Measurements from ENCODE around the gene WNT7B. TPM values are rescaled to one million over a fixed set of nuclear protein-coding genes. Genes with fewer than 3 reads are reported as not detected.

WNT7B gene
- total and polyA plus RNA-seq, 10 of the 15 experiments (the other 5 are each of a cell fraction or from before 2014, with no cell fraction given): 0.12 TPM; not detected in 9

GRCh38 chr22:45968751-45969413 lies 8.1 kb downstream of the WNT7B start:
- RAD21 ChIA-PET (ENCODE audit: unreplicated experiment): no interaction called here

GRCh38 chr22:45968003-45968650 lies 8.8 kb downstream of the WNT7B start:
- SMC1A ChIA-PET (ENCODE audit: uncharacterized antibody, unreplicated experiment): no interaction called here
- no peak for FAIRE-seq
- no peak for TF ChIP-seq ZNF24 (IDR thresholded peaks at IDR 0.05)
- no peak for TF ChIP-seq MYB (IDR thresholded peaks at IDR 0.05; ENCODE audit: borderline replicate concordance, low read depth, low read length)
- TF ChIP-seq, protein P1, sequence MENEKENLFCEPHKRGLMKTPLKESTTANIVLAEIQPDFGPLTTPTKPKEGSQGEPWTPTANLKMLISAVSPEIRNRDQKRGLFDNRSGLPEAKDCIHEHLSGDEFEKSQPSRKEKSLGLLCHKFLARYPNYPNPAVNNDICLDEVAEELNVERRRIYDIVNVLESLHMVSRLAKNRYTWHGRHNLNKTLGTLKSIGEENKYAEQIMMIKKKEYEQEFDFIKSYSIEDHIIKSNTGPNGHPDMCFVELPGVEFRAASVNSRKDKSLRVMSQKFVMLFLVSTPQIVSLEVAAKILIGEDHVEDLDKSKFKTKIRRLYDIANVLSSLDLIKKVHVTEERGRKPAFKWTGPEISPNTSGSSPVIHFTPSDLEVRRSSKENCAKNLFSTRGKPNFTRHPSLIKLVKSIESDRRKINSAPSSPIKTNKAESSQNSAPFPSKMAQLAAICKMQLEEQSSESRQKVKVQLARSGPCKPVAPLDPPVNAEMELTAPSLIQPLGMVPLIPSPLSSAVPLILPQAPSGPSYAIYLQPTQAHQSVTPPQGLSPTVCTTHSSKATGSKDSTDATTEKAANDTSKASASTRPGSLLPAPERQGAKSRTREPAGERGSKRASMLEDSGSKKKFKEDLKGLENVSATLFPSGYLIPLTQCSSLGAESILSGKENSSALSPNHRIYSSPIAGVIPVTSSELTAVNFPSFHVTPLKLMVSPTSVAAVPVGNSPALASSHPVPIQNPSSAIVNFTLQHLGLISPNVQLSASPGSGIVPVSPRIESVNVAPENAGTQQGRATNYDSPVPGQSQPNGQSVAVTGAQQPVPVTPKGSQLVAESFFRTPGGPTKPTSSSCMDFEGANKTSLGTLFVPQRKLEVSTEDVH (IDR thresholded peaks at IDR 0.05; ENCODE audit: low read depth, partially characterized antibody): no peak
- TF ChIP-seq STAT1 (conservative IDR thresholded peaks at IDR 0.05): no peak
- no peak for TF ChIP-seq MYC (IDR thresholded peaks at IDR 0.05; ENCODE audit: insufficient read depth, insufficient read length, insufficient replicate concordance, low read length, severe bottlenecking)
- TF ChIP-seq RAD21 (IDR thresholded peaks at IDR 0.05; ENCODE audit: insufficient read depth, low read depth, low read length): no peak
- TF ChIP-seq EED (IDR thresholded peaks at IDR 0.05; ENCODE audit: low read depth): no peak
- no peak for TF ChIP-seq KLF5 (IDR thresholded peaks at IDR 0.05; ENCODE audit: partially characterized antibody)
- TF ChIP-seq, protein P2, sequence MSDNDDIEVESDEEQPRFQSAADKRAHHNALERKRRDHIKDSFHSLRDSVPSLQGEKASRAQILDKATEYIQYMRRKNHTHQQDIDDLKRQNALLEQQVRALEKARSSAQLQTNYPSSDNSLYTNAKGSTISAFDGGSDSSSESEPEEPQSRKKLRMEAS (IDR thresholded peaks at IDR 0.05; ENCODE audit: low read depth, low read length): no peak
- TF ChIP-seq DPF2 (IDR thresholded peaks at IDR 0.05): no peak
- TF ChIP-seq RUNX3 (IDR thresholded peaks at IDR 0.05; ENCODE audit: low read length): no peak
- no peak for TF ChIP-seq SMC3 (IDR thresholded peaks at IDR 0.05; ENCODE audit: borderline replicate concordance, low read length)
- no peak for TF ChIP-seq HDAC2 (IDR thresholded peaks at IDR 0.05)
- no peak for TF ChIP-seq GATAD2B (conservative IDR thresholded peaks at IDR 0.05; ENCODE audit: low read depth)
- RAD21 ChIA-PET (ENCODE audit: unreplicated experiment): no interaction called here
- no peak overlapping the region for H3K9ac ChIP-seq (ENCODE audit: control insufficient read depth, insufficient read depth, low read length)
- no peak for DNase-seq (ENCODE audit: low read depth, low spot score)
- CTCF ChIA-PET: no interaction called here
- POLR2A ChIA-PET: no interaction called here
- H3K79me2 ChIP-seq (ENCODE audit: control insufficient read depth, insufficient read depth, low read length): no peaks in the 10 kb centered on the region
- H4K20me1 ChIP-seq (ENCODE audit: control insufficient read depth, insufficient read depth): no peaks in the 10 kb centered on the region
- peaks cover 5 to 17% of the 10 kb centered on the region in 2 experiments; a peak in 3 of 4 replicates for H3K27me3 ChIP-seq (replicated peaks in 1 of 2; ENCODE audit: control insufficient read depth in 2 of 2, insufficient read depth in 2 of 2, low read length in 1 of 2)
- in situ Hi-C loops (cut with MboI): loop anchor here (5.0 to 25.0 kb wide), 2 partner anchors 326 to 1056 kb away; no protein-coding TSS in a partner anchor
- H3K4me3 ChIP-seq: no peak overlapping the region
- H3K4me1 ChIP-seq (ENCODE audit: control insufficient read depth, insufficient read depth, low read length): no peaks in the 10 kb centered on the region
- BruUV-seq (replicated peaks): no TSS peak
- no peaks in the 10 kb centered on the region for H3K9me3 ChIP-seq (replicated peaks; ENCODE audit: control insufficient read depth, insufficient read depth, low read length)
- H3K4me2 ChIP-seq (ENCODE audit: control insufficient read depth, insufficient read depth): no peak overlapping the region
- no peak for ATAC-seq
- H3K27ac ChIP-seq (ENCODE audit: control insufficient read depth, insufficient read depth): no peak overlapping the region
- H2AFZ ChIP-seq (ENCODE audit: control insufficient read depth, low read depth, low read length): no peak overlapping the region
- 49% methylated on average over 10 of the region's 10 CpGs for WGBS (ENCODE audit: insufficient coverage, insufficient replicate concordance, low lambda C conversion rate, missing lambda C conversion rate)
- H3K36me3 ChIP-seq (ENCODE audit: control insufficient read depth in 2 of 2, insufficient read depth in 2 of 2, low read length in 1 of 2): no peaks in the 10 kb centered on the region
- intact Hi-C loops (cut with micrococcal nuclease; ENCODE audit: unreplicated experiment): no loop called here

More at GRCh38 chr22:45968751-45969413, 8.1 kb downstream of the WNT7B start:
- Histone ChIP-seq H3K36me3 (ENCODE audit: control insufficient read depth in 2 of 2, insufficient read depth in 2 of 2, low read length in 1 of 2) (no peaks in the 10 kb centered on the region), H3K4me1 (ENCODE audit: control insufficient read depth, insufficient read depth, low read length) (no peaks in the 10 kb centered on the region), H2AFZ (ENCODE audit: control insufficient read depth, low read depth, low read length) (no peak overlapping the region), H3K4me3 (no peak overlapping the region), H3K9ac (ENCODE audit: control insufficient read depth, insufficient read depth, low read length) (no peak overlapping the region), H3K79me2 (ENCODE audit: control insufficient read depth, insufficient read depth, low read length) (no peaks in the 10 kb centered on the region), H3K27me3 (replicated peaks in 1 of 2; ENCODE audit: control insufficient read depth in 2 of 2, insufficient read depth in 2 of 2, low read length in 1 of 2) (peaks cover 5 to 20% of the 10 kb centered on the region in 2 experiments; a peak in 3 of 4 replicates), H3K4me2 (ENCODE audit: control insufficient read depth, insufficient read depth) (no peak overlapping the region), H3K27ac (ENCODE audit: control insufficient read depth, insufficient read depth) (no peak overlapping the region), H3K9me3 (replicated peaks; ENCODE audit: control insufficient read depth, insufficient read depth, low read length) (no peaks in the 10 kb centered on the region), H4K20me1 (ENCODE audit: control insufficient read depth, insufficient read depth) (no peaks in the 10 kb centered on the region)
- no TSS peak for BruUV-seq (replicated peaks)
- in situ Hi-C loops (cut with MboI): loop anchor here (5.0 to 25.0 kb wide), 2 partner anchors 327 to 1057 kb away; no protein-coding TSS in a partner anchor
- ChIA-PET CTCF (no interaction called here), SMC1A (ENCODE audit: uncharacterized antibody, unreplicated experiment) (no interaction called here), POLR2A (no interaction called here)
- WGBS (ENCODE audit: insufficient coverage, insufficient replicate concordance, low lambda C conversion rate, missing lambda C conversion rate): 9% methylated on average over 21 of the region's 21 CpGs
- DNase-seq (ENCODE audit: low read depth, low spot score): no peak
- no peak for FAIRE-seq
- intact Hi-C loops (cut with micrococcal nuclease; ENCODE audit: unreplicated experiment): no loop called here
- TF ChIP-seq MTA2 (IDR thresholded peaks at IDR 0.05; ENCODE audit: low read depth) (no peak), ASH2L (IDR thresholded peaks at IDR 0.05; ENCODE audit: borderline replicate concordance, low read depth) (no peak), HDAC2 (IDR thresholded peaks at IDR 0.05) (no peak)
- no peak for ATAC-seq
